ENCODE results near the gene UBAP1L.

DNA sequence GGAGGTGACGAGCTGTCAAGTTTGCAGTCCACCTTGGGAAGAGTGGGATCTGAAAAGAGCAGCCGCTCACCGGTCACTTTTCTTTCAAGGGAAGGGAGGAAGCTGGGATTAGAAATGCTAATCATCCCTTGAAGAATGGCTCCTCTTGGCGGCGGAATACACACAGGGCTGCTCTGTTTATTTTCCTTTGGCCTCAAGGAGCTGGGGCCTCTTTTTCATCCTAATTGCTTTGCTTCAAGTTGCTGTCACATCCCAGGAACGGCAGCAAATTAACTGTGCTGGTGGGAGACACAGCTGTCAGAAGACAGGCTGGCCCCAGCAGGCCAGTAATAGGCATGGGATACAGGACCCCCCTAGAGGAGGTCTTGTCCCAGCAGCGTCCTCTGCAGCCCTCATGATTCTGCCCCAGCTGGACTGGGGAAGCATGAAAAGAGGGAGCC is 31.7 kb downstream of the UBAP1L start:
- TF ChIP-seq POLR2A (IDR thresholded peaks at IDR 0.05; ENCODE audit: low read length) (no peak), GATA1 (IDR thresholded peaks at IDR 0.05; ENCODE audit: low read depth, low read length) (no peak)
